A673 (cell line): ENCODE results near the gene AGAP2.

Source experiments
- EZH2 ChIP-seq: fragments of 200-600 bp; sonication (generic); IDR thresholded peaks from 2 replicates; pipeline ENCODE4 v1.6.1; 2017; ENCODE audit warnings: borderline replicate concordance, low read depth, mild to moderate bottlenecking, mixed read lengths, antibody characterized with exemption, low read length; ENCODE audit not compliant: poor library complexity, severe bottlenecking
- TF ChIP-seq, protein P1 (sequence below): fragments of 300-800, 200-600 bp; sonication (generic); conservative IDR thresholded peaks from 2 replicates; pipeline ENCODE4 v1.5.1; 2017; ENCODE audit warnings: low read depth, mild to moderate bottlenecking, antibody characterized with exemption, low read length, moderate library complexity, mixed read lengths

DNA sequence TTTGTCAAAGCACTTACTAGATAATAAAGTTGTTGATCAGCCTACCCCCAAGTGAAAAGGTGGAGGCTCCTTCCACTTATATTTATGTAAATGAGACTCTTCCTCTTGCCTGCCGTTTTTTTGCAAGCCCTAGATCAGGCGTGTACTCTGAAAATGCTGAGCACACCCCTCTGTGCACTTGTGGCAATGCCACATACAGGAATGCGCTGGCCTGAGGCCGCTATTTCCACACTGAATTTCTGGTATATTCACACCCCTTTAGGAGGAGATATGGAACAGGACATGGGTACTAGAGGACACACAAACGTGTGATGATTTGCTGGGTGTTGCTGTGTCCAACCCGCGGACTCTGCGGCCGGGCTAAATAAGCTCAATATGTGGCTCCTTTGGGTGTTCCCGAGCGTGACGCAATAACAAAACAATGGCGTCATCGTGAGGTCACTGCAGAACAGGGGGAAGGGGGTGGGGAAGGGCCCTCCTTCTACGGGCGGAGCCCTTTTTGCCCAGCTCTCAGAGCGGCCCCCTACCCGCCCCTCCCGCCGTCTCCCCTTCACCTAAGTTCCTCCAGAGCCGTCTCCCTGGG, 5.7 kb upstream of the AGAP2 start:
- TF ChIP-seq, protein P1, sequence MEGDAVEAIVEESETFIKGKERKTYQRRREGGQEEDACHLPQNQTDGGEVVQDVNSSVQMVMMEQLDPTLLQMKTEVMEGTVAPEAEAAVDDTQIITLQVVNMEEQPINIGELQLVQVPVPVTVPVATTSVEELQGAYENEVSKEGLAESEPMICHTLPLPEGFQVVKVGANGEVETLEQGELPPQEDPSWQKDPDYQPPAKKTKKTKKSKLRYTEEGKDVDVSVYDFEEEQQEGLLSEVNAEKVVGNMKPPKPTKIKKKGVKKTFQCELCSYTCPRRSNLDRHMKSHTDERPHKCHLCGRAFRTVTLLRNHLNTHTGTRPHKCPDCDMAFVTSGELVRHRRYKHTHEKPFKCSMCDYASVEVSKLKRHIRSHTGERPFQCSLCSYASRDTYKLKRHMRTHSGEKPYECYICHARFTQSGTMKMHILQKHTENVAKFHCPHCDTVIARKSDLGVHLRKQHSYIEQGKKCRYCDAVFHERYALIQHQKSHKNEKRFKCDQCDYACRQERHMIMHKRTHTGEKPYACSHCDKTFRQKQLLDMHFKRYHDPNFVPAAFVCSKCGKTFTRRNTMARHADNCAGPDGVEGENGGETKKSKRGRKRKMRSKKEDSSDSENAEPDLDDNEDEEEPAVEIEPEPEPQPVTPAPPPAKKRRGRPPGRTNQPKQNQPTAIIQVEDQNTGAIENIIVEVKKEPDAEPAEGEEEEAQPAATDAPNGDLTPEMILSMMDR: no peak
- no peak for TF ChIP-seq EZH2
